SH-SY5Y (cell line): ENCODE results near the gene SMTNL1.

ENCODE experiments used
- GATA2 ChIP-seq: IDR thresholded peaks from 2 replicates; pipeline ENCODE4 v1.6.1; 2011; ENCODE audit warnings: mild to moderate bottlenecking, low read depth, low read length
- GATA3 ChIP-seq: IDR thresholded peaks from 2 replicates; pipeline ENCODE4 v1.6.1; 2011; ENCODE audit warnings: low read depth, mild to moderate bottlenecking, low read length, moderate library complexity

DNA sequence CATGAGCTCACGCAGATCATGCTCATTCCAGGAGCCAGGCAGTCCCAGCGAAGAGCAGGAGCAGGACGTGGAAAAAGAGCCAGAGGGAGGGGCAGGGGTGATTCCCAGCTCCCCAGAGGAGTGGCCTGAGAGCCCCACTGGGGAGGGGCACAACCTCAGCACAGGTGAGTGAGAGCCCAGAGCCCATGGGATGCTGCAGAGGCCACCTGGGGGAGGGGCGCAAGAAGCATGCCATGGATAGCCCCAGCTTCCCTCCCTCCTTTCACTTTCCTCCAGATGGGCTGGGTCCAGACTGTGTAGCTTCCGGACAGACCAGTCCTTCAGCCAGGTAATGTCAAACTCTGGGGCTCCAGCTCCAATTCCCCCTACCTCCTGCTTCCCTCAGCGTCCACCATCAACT lies 6.2 kb downstream of the SMTNL1 start:
- TF ChIP-seq GATA3 (no peak), GATA2 (no peak)
